ENCODE measurements around the gene PHLDB1. TPM values are rescaled to one million over a fixed set of nuclear protein-coding genes. Genes with fewer than 3 reads are reported as not detected.

The PHLDB1 gene
- total RNA-seq, 1 donor from 2014 or later: 45.4 TPM

GRCh38 chr11:118699506-118700220 is 92.2 kb downstream of the PHLDB1 start:
- Mint-ChIP-seq H3K36me3 (ENCODE audit: low read depth, unreplicated experiment) (no peaks in the 10 kb centered on the region), H3K4me1 (ENCODE audit: unreplicated experiment) (no peaks in the 10 kb centered on the region), H3K4me3 (ENCODE audit: unreplicated experiment) (no peak overlapping the region), H3K27ac (ENCODE audit: unreplicated experiment) (no peak overlapping the region), H3K27me3 (ENCODE audit: unreplicated experiment) (no peaks in the 10 kb centered on the region), H3K9me3 (ENCODE audit: unreplicated experiment) (no peaks in the 10 kb centered on the region)
- DNase-seq (ENCODE audit: low spot score): no peak
- TF ChIP-seq CTCF (IDR thresholded peaks at IDR 0.05; ENCODE audit: unreplicated experiment): no peak

- Mint-ChIP-seq H3K4me1 (ENCODE audit: unreplicated experiment) (peaks cover 2% of the 10 kb centered on the region), H3K27ac (ENCODE audit: unreplicated experiment) (no peak overlapping the region), H3K9me3 (ENCODE audit: unreplicated experiment) (no peaks in the 10 kb centered on the region), H3K27me3 (ENCODE audit: unreplicated experiment) (no peaks in the 10 kb centered on the region), H3K36me3 (ENCODE audit: low read depth, unreplicated experiment) (no peaks in the 10 kb centered on the region), H3K4me3 (ENCODE audit: unreplicated experiment) (no peak overlapping the region)
- DNase-seq (ENCODE audit: low spot score): no peak
- TF ChIP-seq CTCF (IDR thresholded peaks at IDR 0.05; ENCODE audit: unreplicated experiment): no peak
These were observed 96.2 kb downstream of the PHLDB1 start for GRCh38 chr11:118703563-118704106.

GRCh38 chr11:118705111-118705741 is 97.8 kb downstream of the PHLDB1 start:
- no peak overlapping the region for H3K27ac Mint-ChIP-seq (ENCODE audit: unreplicated experiment)
- H3K4me3 Mint-ChIP-seq (ENCODE audit: unreplicated experiment): no peak overlapping the region
- no peak for DNase-seq (ENCODE audit: low spot score)
- peaks cover 2% of the 10 kb centered on the region for H3K4me1 Mint-ChIP-seq (ENCODE audit: unreplicated experiment)
- no peaks in the 10 kb centered on the region for H3K9me3 Mint-ChIP-seq (ENCODE audit: unreplicated experiment)
- H3K27me3 Mint-ChIP-seq (ENCODE audit: unreplicated experiment): no peaks in the 10 kb centered on the region
- TF ChIP-seq CTCF (IDR thresholded peaks at IDR 0.05; ENCODE audit: unreplicated experiment): no peak
- H3K36me3 Mint-ChIP-seq (ENCODE audit: low read depth, unreplicated experiment): no peaks in the 10 kb centered on the region

- no peaks in the 10 kb centered on the region for H3K36me3 Mint-ChIP-seq (ENCODE audit: low read depth, unreplicated experiment)
- H3K4me3 Mint-ChIP-seq (ENCODE audit: unreplicated experiment): no peak overlapping the region
- H3K27me3 Mint-ChIP-seq (ENCODE audit: unreplicated experiment): no peaks in the 10 kb centered on the region
- no peak for DNase-seq (ENCODE audit: low spot score)
- H3K27ac Mint-ChIP-seq (ENCODE audit: unreplicated experiment): no peak overlapping the region
- H3K4me1 Mint-ChIP-seq (ENCODE audit: unreplicated experiment): peaks cover 2% of the 10 kb centered on the region
- no peaks in the 10 kb centered on the region for H3K9me3 Mint-ChIP-seq (ENCODE audit: unreplicated experiment)
- TF ChIP-seq CTCF (IDR thresholded peaks at IDR 0.05; ENCODE audit: unreplicated experiment): no peak
These were observed 98.6 kb downstream of the PHLDB1 start for GRCh38 chr11:118705791-118706545.
